ENCODE results near the gene GPHA2.

GPHA2 gene

GRCh38 chr11:64916040-64916774 is 19.5 kb downstream of the GPHA2 start:
- Histone ChIP-seq H3K79me2 (ENCODE audit: insufficient read depth, low read length) (peaks cover 10% of the 10 kb centered on the region; the same call in 1 of the 2 replicates), H3K9me2 (replicated peaks; ENCODE audit: insufficient read depth, low read length) (no peaks in the 10 kb centered on the region), H4K20me1 (ENCODE audit: low read depth, low read length) (no peaks in the 10 kb centered on the region), H3K9me3 (ENCODE audit: insufficient read depth, low read length) (no peaks in the 10 kb centered on the region), H3K36me3 (ENCODE audit: low read length) (no peaks in the 10 kb centered on the region), H3K27ac (ENCODE audit: low read depth, low read length) (peak overlapping the region; percentile 19; the same call in 1 of the 2 replicates), H3K4me2 (ENCODE audit: low read depth, low read length, poor library complexity, severe bottlenecking) (peak overlapping the region; percentile 77), H2AFZ (ENCODE audit: low read depth, low read length, severe bottlenecking) (peak overlapping the region; percentile 24), H3F3A (ENCODE audit: insufficient read depth) (peaks cover 6% of the 10 kb centered on the region), H3K9ac (ENCODE audit: low read length) (peak overlapping the region; percentile 85), H3K27me3 (ENCODE audit: low read length) (no peaks in the 10 kb centered on the region), H3K4me3 (ENCODE audit: insufficient read depth, low read length, poor library complexity, severe bottlenecking) (peak overlapping the region; percentile 75)
- TF ChIP-seq EZH2phosphoT487 (conservative IDR thresholded peaks at IDR 0.05; ENCODE audit: low read length) (no peak), CTCF (IDR thresholded peaks at IDR 0.05; ENCODE audit: insufficient read depth, low read length, poor library complexity, severe bottlenecking) (no peak)

GRCh38 chr11:64915376-64915887 is 20.3 kb downstream of the GPHA2 start:
- peaks cover 10% of the 10 kb centered on the region; the same call in 1 of the 2 replicates for H3K79me2 ChIP-seq (ENCODE audit: insufficient read depth, low read length)
- H3F3A ChIP-seq (ENCODE audit: insufficient read depth): peaks cover 6% of the 10 kb centered on the region
- H3K4me3 ChIP-seq (ENCODE audit: insufficient read depth, low read length, poor library complexity, severe bottlenecking): no peak overlapping the region
- H3K27me3 ChIP-seq (ENCODE audit: low read length): no peaks in the 10 kb centered on the region
- H3K9ac ChIP-seq (ENCODE audit: low read length): peak overlapping the region; percentile 85
- no peak overlapping the region for H3K27ac ChIP-seq (ENCODE audit: low read depth, low read length)
- TF ChIP-seq EZH2phosphoT487 (conservative IDR thresholded peaks at IDR 0.05; ENCODE audit: low read length): no peak
- TF ChIP-seq CTCF (IDR thresholded peaks at IDR 0.05; ENCODE audit: insufficient read depth, low read length, poor library complexity, severe bottlenecking): no peak
- H3K9me3 ChIP-seq (ENCODE audit: insufficient read depth, low read length): no peaks in the 10 kb centered on the region
- no peaks in the 10 kb centered on the region for H4K20me1 ChIP-seq (ENCODE audit: low read depth, low read length)
- H2AFZ ChIP-seq (ENCODE audit: low read depth, low read length, severe bottlenecking): no peak overlapping the region
- no peaks in the 10 kb centered on the region for H3K9me2 ChIP-seq (replicated peaks; ENCODE audit: insufficient read depth, low read length)
- H3K4me2 ChIP-seq (ENCODE audit: low read depth, low read length, poor library complexity, severe bottlenecking): peak overlapping the region; percentile 77
- no peaks in the 10 kb centered on the region for H3K36me3 ChIP-seq (ENCODE audit: low read length)

GRCh38 chr11:64914123-64914522 is 21.6 kb downstream of the GPHA2 start:
- Histone ChIP-seq H4K20me1 (ENCODE audit: low read depth, low read length) (no peaks in the 10 kb centered on the region), H3K4me2 (ENCODE audit: low read depth, low read length, poor library complexity, severe bottlenecking) (no peak overlapping the region), H3K36me3 (ENCODE audit: low read length) (no peaks in the 10 kb centered on the region), H3K9ac (ENCODE audit: low read length) (no peak overlapping the region), H3K9me3 (ENCODE audit: insufficient read depth, low read length) (no peaks in the 10 kb centered on the region), H2AFZ (ENCODE audit: low read depth, low read length, severe bottlenecking) (no peak overlapping the region), H3K27me3 (ENCODE audit: low read length) (no peaks in the 10 kb centered on the region), H3K9me2 (replicated peaks; ENCODE audit: insufficient read depth, low read length) (no peaks in the 10 kb centered on the region), H3K27ac (ENCODE audit: low read depth, low read length) (no peak overlapping the region), H3K79me2 (ENCODE audit: insufficient read depth, low read length) (peaks cover 10% of the 10 kb centered on the region; the same call in 1 of the 2 replicates), H3K4me3 (ENCODE audit: insufficient read depth, low read length, poor library complexity, severe bottlenecking) (no peak overlapping the region), H3F3A (ENCODE audit: insufficient read depth) (peaks cover 6% of the 10 kb centered on the region)
- TF ChIP-seq EZH2phosphoT487 (conservative IDR thresholded peaks at IDR 0.05; ENCODE audit: low read length) (no peak), CTCF (IDR thresholded peaks at IDR 0.05; ENCODE audit: insufficient read depth, low read length, poor library complexity, severe bottlenecking) (no peak)

All from SU-DHL-6 (cell line).